Aorta (tissue), 5 donors: ENCODE results near the gene NHLRC4. TPM values are rescaled to one million over a fixed set of nuclear protein-coding genes. Genes with fewer than 3 reads are reported as not detected.

Source experiments
- ATAC-seq: fragments of 200-7000 bp; cut with Tn5 transposase; one replicate; pipeline ENCODE4 v1.9.1; 2022; ENCODE audit warnings: moderate library complexity; ENCODE audit not compliant: low FRiP score
- DNase-seq, 2 donors: peaks; one replicate each; pipeline ENCODE4 v3.0.0-alpha.2; 2020
- H3K27ac ChIP-seq, 2 donors: one replicate each; pipeline ENCODE4 v1.5.1; 2013; ENCODE audit warnings: low read length in 2 of 2, mild to moderate bottlenecking in 2 of 2, moderate library complexity in 2 of 2, control low read depth in 1 of 2, inconsistent platforms in 1 of 2, low read depth in 1 of 2
- H3K27me3 ChIP-seq, 2 donors: one replicate each; pipeline ENCODE4 v1.6.1; 2013; ENCODE audit warnings: control low read depth in 1 of 2, low read length in 1 of 2, mild to moderate bottlenecking in 1 of 2, moderate library complexity in 1 of 2; ENCODE audit not compliant: insufficient read depth in 2 of 2, control insufficient read depth in 1 of 2
- H3K36me3 ChIP-seq, 2 donors: one replicate each; pipeline ENCODE4 v1.6.1; 2013; ENCODE audit warnings: control low read depth in 1 of 2, low read length in 1 of 2, mild to moderate bottlenecking in 1 of 2; ENCODE audit not compliant: insufficient read depth in 2 of 2, control insufficient read depth in 1 of 2
- H3K4me1 ChIP-seq, 2 donors: one replicate each; pipeline ENCODE4 v1.6.1; 2013; ENCODE audit warnings: low read length in 2 of 2, control low read depth in 1 of 2, mild to moderate bottlenecking in 1 of 2, moderate library complexity in 1 of 2; ENCODE audit not compliant: insufficient read depth in 2 of 2, control insufficient read depth in 1 of 2
- H3K4me3 ChIP-seq, 2 donors: one replicate each; pipeline ENCODE4 v1.5.1; 2013; ENCODE audit warnings: low read length in 2 of 2, control low read depth in 1 of 2, mild to moderate bottlenecking in 1 of 2
- H3K9me3 ChIP-seq: one replicate; pipeline ENCODE4 v1.6.1; 2013; ENCODE audit warnings: mild to moderate bottlenecking, low read length; ENCODE audit not compliant: control insufficient read depth
- WGBS, 2 donors: extraction: QIAGEN DNeasy Blood & Tissue Kit; methylation state at CpG; one replicate each; pipeline ENCODE4 v1.1.7; 2013; 5-methylcytosine and 5-hydroxymethylcytosine counted together
- intact Hi-C, 2 donors: fragments of 100-400 bp; cut with DNase I; formaldehyde crosslinking; loops; one replicate each; pipeline versions ENCODE4 v1.14.2 to v1.15.0; 2022
- polyA plus RNA-seq, 2 donors: library from polyadenylated mRNA; stranded (reverse); fragments of 200-250 nt; gene quantifications; one replicate each; pipeline ENCODE4 v1.2.3, GENCODE V29; 2013
- total RNA-seq, 2 donors: library from RNA; stranded (reverse); fragmentation: NEBNext Ultra II Directional; extraction: Animal tissue kit (Norgen Biotek cat#: 25700); gene quantifications; one replicate each; pipeline ENCODE4 v1.2.1, GENCODE V29; 2021
- donor health status: healthy with polysubstance abuse.
- donor health status: Bipolar disorder and iron deficiency.
- donor health status: DM: no; HTN: no; CAD: no.
- donor health status: DM: no; HTN: no; CAD: no.
- donor health status: DM: yes; HTN: yes; CAD: no.

NHLRC4 gene
- total and polyA plus RNA-seq, 4 donors = 0.25 to 2.6 (median 1.3) TPM

DNA sequence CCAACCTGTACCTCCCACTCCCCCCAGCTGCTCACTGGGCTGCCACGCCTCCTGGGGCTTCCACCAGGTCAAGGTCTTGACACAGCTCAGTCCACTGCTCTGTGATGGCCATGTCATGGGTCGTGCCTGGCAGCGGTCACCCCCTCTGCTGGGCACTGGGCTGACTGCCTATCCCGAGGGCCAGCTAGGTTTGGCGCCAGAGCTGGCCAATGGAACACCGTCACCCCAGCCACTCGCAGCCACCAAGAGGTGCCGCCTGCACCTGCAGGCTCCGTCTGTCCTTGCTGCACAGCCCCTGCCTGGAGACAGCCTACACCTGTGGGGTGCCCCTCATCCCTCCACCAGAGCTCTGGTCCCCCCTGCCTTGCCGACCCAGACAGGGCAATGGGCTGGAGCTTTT is 18.5 kb downstream of the NHLRC4 start:
- no peak for ATAC-seq
- no peak overlapping the region for H3K27ac ChIP-seq
- WGBS, 2 donors = 14 to 19% methylated on average over 10 of the region's 10 CpGs
- no peak for DNase-seq
- H3K36me3 ChIP-seq = no peaks in the 10 kb centered on the region
- H3K4me1 ChIP-seq = no peaks in the 10 kb centered on the region
- no peaks in the 10 kb centered on the region for H3K27me3 ChIP-seq
- intact Hi-C loops = loop anchor here in 1 of 2 donors (5.0 kb wide), 1 partner anchor 52 kb away; the partner anchor contains the start of gene METTL26
- no peaks in the 10 kb centered on the region for H3K9me3 ChIP-seq
- H3K4me3 ChIP-seq = no peak overlapping the region

- no peak for ATAC-seq
- Histone ChIP-seq H3K4me3 (no peak overlapping the region), H3K9me3 (no peaks in the 10 kb centered on the region), H3K36me3 (no peaks in the 10 kb centered on the region), H3K4me1 (no peaks in the 10 kb centered on the region), H3K27ac (no peak overlapping the region), H3K27me3 (no peaks in the 10 kb centered on the region)
- 21 to 22% methylated on average over 16 of the region's 16 CpGs for WGBS, 2 donors
- intact Hi-C loops = loop anchor here in 1 of 2 donors (5.0 kb wide), 1 partner anchor 51 kb away; the partner anchor contains the start of gene METTL26
- no peak for DNase-seq
Observed at GRCh38 chr16:586047-586644, 19.3 kb downstream of the NHLRC4 start.

DNA sequence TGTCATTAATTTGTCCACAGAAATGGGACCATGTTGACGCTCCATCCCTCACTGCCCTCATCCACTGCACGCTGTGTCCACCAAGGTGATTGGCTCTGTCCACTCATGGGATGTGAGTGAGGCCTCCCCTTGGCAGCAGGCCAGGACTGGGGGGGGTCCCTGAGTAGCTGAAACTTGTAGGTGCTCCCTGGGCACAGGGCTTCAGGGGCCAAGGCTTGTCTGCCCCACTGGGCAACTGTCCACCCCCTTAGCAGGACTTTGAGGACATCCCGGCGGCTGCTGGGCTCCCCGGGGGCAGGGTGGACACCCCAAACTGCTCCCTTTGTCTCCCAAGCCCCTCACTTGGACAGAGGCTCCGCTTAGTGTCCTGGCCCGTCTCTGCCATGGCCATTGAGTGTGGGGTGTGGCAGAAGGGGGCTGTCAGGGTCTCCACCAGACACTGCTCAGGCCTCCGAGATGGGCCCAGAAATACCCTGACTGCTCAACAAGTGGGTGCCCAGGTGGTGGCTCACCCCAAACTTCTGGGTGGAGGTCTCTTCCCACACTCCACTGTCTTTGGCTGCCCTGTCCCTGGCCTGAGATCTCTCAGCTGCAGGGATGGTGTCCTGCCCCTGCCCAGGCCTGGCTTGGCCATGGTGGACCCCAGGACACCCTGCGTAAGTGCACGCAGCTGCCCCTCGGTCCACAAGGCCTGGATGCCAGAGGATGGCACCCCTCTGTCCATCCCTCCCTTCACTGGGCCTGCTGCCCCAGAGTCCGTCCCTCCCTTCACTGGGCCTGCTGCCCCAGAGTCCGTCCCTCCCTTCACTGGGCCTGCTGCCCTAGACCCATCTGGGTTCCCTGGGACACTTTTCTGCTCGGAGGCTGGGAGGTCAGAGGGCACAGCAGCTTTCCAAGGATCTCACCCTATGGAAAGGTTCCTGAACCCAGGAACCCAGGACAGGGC is 20.1 kb downstream of the NHLRC4 start:
- H3K4me3 ChIP-seq = no peak overlapping the region
- no peaks in the 10 kb centered on the region for H3K36me3 ChIP-seq
- WGBS, 2 donors = 56 to 66% methylated on average over 14 of the region's 14 CpGs
- no peak overlapping the region for H3K27ac ChIP-seq
- no peaks in the 10 kb centered on the region for H3K4me1 ChIP-seq
- no peaks in the 10 kb centered on the region for H3K9me3 ChIP-seq
- DNase-seq (no peak), ATAC-seq (no peak)
- intact Hi-C loops = loop anchor here in 1 of 2 donors (5.0 kb wide), 1 partner anchor 50 kb away; the partner anchor contains the start of gene METTL26
- no peaks in the 10 kb centered on the region for H3K27me3 ChIP-seq

DNA sequence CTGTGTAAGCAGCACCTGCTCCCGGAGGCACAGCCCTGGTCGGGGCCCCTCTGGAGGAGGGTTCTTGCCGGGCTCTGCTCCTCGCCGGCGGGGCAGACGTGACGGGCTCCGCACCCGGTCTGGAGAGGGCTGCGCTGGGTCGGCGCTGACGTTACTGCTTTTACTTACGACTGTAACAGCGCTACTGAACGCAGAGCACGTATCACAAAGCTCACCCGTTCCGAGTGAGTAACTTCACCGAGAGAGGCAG is 21.8 kb downstream of the NHLRC4 start:
- peak in 1 of 2 donors; percentile 71 for DNase-seq
- H3K9me3 ChIP-seq = no peaks in the 10 kb centered on the region
- intact Hi-C loops = loop anchor here in 1 of 2 donors (5.0 kb wide), 1 partner anchor 49 kb away; the partner anchor contains the start of gene METTL26
- no peak for ATAC-seq
- no peaks in the 10 kb centered on the region for H3K36me3 ChIP-seq
- peak overlapping the region; percentile 58 to 69 for H3K4me3 ChIP-seq
- H3K27me3 ChIP-seq = no peaks in the 10 kb centered on the region
- no peaks in the 10 kb centered on the region for H3K4me1 ChIP-seq
- H3K27ac ChIP-seq = peak overlapping the region; percentile 71 to 85
- 0% methylated on average over 21 of the region's 21 CpGs for WGBS, 2 donors

DNA sequence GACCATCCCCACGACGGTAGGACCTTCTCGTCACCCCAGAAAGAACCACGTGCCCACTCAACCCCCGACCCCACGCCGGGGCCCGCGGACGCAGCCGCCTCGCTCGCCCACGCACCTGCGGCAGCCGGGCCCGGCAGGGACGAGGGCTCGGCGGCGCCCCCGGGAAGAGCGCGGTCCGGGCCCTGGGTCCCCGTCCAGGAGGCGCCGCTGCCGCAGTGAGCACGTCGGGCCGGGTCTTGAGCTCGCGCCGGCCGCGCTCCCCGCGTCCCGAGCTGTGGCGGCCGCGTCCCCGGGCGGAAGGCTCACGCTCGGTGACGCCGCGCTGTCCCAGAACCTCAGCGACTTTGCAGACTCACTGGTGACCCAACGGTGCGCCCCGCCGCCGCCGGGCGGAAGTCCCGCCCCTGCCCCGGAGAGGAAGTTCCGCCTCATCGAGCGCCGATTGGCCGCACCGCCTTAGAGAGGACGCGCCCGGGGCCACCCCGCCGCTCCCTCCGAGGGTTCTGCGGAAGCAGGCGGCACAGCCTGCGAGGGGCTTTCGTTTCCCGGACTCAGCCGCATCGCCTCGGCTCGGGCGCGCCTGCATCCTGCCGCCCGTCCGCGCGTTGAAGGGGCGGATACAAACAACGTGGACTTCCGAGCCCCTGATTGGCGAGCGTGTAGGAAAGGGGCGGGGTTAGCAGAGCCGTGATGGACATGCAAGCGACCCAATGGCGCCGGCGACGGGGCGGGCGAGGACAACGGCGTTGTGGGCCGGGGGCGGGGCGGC is 22.3 kb downstream of the NHLRC4 start:
- Histone ChIP-seq H3K9me3 (no peaks in the 10 kb centered on the region), H3K36me3 (no peaks in the 10 kb centered on the region), H3K27me3 (no peaks in the 10 kb centered on the region), H3K27ac (peak overlapping the region; percentile 71 to 87), H3K4me3 (peak overlapping the region; percentile 58 to 69), H3K4me1 (no peaks in the 10 kb centered on the region)
- DNase-seq (peak; percentile 98 to 99), ATAC-seq (peak; percentile 95)
- WGBS, 2 donors = 0 to 1% methylated on average over 79 to 107 of the region's 107 CpGs
- intact Hi-C loops = loop anchor here in 1 of 2 donors (5.0 kb wide), 1 partner anchor 48 kb away; the partner anchor contains the start of gene METTL26

- no peaks in the 10 kb centered on the region for H3K27me3 ChIP-seq
- H3K4me1 ChIP-seq = no peaks in the 10 kb centered on the region
- ATAC-seq (peak; percentile 97), DNase-seq (peak; percentile 100)
- peak within 1 kb of the TSS; percentile 69 to 82 for H3K4me3 ChIP-seq
- peak within 1 kb of the TSS; percentile 71 to 87 for H3K27ac ChIP-seq
- WGBS, 2 donors = 0 to 1% methylated on average over 17 to 67 of the region's 67 CpGs
- H3K9me3 ChIP-seq = no peaks in the 10 kb centered on the region
- intact Hi-C loops = loop anchor here in 1 of 2 donors (5.0 kb wide), 1 partner anchor 48 kb away; the partner anchor contains the start of gene METTL26
- H3K36me3 ChIP-seq = no peaks in the 10 kb centered on the region
Observed at GRCh38 chr16:589658-590187, 22.9 kb downstream of the NHLRC4 start, which contains the start of gene RAB40C. RAB40C (plus strand) TSS chr16:590066; CDS start chr16:590292, 226 bp downstream.

DNA sequence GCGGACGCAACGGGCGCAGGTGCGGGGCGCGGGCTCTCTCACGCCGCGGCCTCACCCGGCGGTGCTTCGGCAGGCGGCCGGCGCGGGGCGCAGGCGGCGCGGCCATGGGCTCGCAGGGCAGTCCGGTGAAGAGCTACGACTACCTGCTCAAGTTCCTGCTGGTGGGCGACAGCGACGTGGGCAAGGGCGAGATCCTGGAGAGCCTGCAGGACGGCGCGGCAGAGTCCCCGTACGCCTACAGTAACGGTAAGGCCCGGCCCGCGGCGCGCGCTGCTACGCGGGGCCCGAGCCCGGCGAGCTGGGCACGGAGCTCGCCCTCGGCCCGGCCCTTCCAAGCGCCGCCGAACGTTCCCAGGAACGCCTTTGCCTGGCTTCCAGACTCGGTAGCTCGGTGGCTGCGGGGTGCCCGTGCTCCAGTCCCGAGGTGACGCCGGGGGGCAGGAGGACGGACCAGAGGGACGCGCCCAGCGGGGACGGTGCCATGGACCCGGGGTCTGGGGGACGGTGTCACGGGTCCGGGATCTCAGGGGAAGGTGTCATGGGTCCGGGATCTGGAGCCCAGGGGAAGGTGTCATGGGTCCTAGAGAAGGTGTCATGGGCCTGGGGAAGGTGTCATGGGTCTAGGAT is 23.5 kb downstream of the NHLRC4 start:
- Histone ChIP-seq H3K4me1 (no peaks in the 10 kb centered on the region), H3K27ac (peak overlapping the region in 1 of 2 donors; percentile 4), H3K27me3 (no peaks in the 10 kb centered on the region), H3K36me3 (no peaks in the 10 kb centered on the region), H3K4me3 (peak overlapping the region; percentile 67 to 82), H3K9me3 (no peaks in the 10 kb centered on the region)
- peak; percentile 67 to 84 for DNase-seq
- ATAC-seq = no peak
- intact Hi-C loops = no loop called here
- WGBS, 2 donors = 0 to 1% methylated on average over 64 to 71 of the region's 71 CpGs

- intact Hi-C loops = no loop called here
- no peak overlapping the region for H3K27ac ChIP-seq
Observed at GRCh38 chr16:590815-591200, 24.0 kb downstream of the NHLRC4 start.

More at GRCh38 chr16:590815-591200, 24.0 kb downstream of the NHLRC4 start:
- DNase-seq (no peak), ATAC-seq (no peak)
- 44 to 50% methylated on average over 10 of the region's 10 CpGs for WGBS, 2 donors
- no peaks in the 10 kb centered on the region for H3K36me3 ChIP-seq
- H3K27me3 ChIP-seq = no peaks in the 10 kb centered on the region
- H3K9me3 ChIP-seq = no peaks in the 10 kb centered on the region
- H3K4me1 ChIP-seq = no peaks in the 10 kb centered on the region
- H3K4me3 ChIP-seq = peak overlapping the region in 1 of 2 donors; percentile 82
